Trophoblast cell (in vitro differentiated cells and primary cell): Measurements from ENCODE around the gene SLC16A12.

Experiments
- DNase-seq, 2 donors: peaks; one replicate each; pipeline ENCODE4 v3.0.0-alpha.2; 2016
- H2AFZ ChIP-seq: 2 replicates; pipeline ENCODE4 v1.6.1; 2013; ENCODE audit warnings: low read length, moderate library complexity, mild to moderate bottlenecking; ENCODE audit not compliant: insufficient read depth, poor library complexity
- H2AK5ac ChIP-seq: 2 replicates; pipeline ENCODE4 v1.6.1; 2013; ENCODE audit warnings: mild to moderate bottlenecking, low read length
- H2BK120ac ChIP-seq: 2 replicates; pipeline ENCODE4 v1.6.1; 2013; ENCODE audit warnings: low read length, mild to moderate bottlenecking, moderate library complexity; ENCODE audit not compliant: insufficient read depth, poor library complexity
- H2BK12ac ChIP-seq: 2 replicates; pipeline ENCODE4 v1.6.1; 2013; ENCODE audit warnings: mild to moderate bottlenecking, low read length, moderate library complexity
- H2BK5ac ChIP-seq: 2 replicates; pipeline ENCODE4 v1.6.1; 2013; ENCODE audit warnings: low read length, low read depth, moderate library complexity, mild to moderate bottlenecking; ENCODE audit not compliant: poor library complexity
- H3K14ac ChIP-seq: 2 replicates; pipeline ENCODE4 v1.6.1; 2013; ENCODE audit warnings: mild to moderate bottlenecking, low read length
- H3K18ac ChIP-seq: 2 replicates; pipeline ENCODE4 v1.6.1; 2013; ENCODE audit warnings: mild to moderate bottlenecking, low read length
- H3K23ac ChIP-seq: 2 replicates; pipeline ENCODE4 v1.6.1; 2013; ENCODE audit warnings: low read length
- H3K27ac ChIP-seq: 2 replicates; pipeline ENCODE4 v1.5.1; 2013; ENCODE audit warnings: low read depth, mild to moderate bottlenecking, inconsistent platforms, low read length, moderate library complexity
- H3K27me3 ChIP-seq: 2 replicates; pipeline ENCODE4 v1.6.1; 2013; ENCODE audit warnings: inconsistent platforms, mild to moderate bottlenecking, low read length, moderate library complexity; ENCODE audit not compliant: insufficient read depth
- H3K36me3 ChIP-seq, 2 experiments: 1 replicate in 1 of 2; 2 replicates in 1 of 2; pipeline ENCODE4 v1.6.1; 2013; ENCODE audit warnings: low read length in 2 of 2, mild to moderate bottlenecking in 2 of 2, moderate library complexity in 1 of 2; ENCODE audit not compliant: insufficient read depth in 2 of 2, control insufficient read depth in 1 of 2
- H3K4ac ChIP-seq: 2 replicates; pipeline ENCODE4 v1.6.1; 2013; ENCODE audit warnings: low read depth, mild to moderate bottlenecking, low read length, moderate library complexity
- H3K4me1 ChIP-seq, 2 experiments: 1 replicate in 1 of 2; 2 replicates in 1 of 2; pipeline ENCODE4 v1.6.1; 2013; ENCODE audit warnings: low read length in 2 of 2, mild to moderate bottlenecking in 2 of 2, moderate library complexity in 1 of 2; ENCODE audit not compliant: insufficient read depth in 2 of 2, control insufficient read depth in 1 of 2
- H3K4me2 ChIP-seq: 2 replicates; pipeline ENCODE4 v1.6.1; 2013; ENCODE audit warnings: inconsistent platforms, mild to moderate bottlenecking, low read length, moderate library complexity
- H3K4me3 ChIP-seq: 2 replicates; pipeline ENCODE4 v1.5.1; 2013; ENCODE audit warnings: mild to moderate bottlenecking, low read depth, low read length, inconsistent platforms
- H3K79me1 ChIP-seq: one replicate; pipeline ENCODE4 v1.6.1; 2013; ENCODE audit warnings: low read length
- H3K79me2 ChIP-seq: 2 replicates; pipeline ENCODE4 v1.6.1; 2013; ENCODE audit warnings: low read length, mild to moderate bottlenecking; ENCODE audit not compliant: control insufficient read depth, insufficient read depth, poor library complexity
- H3K9ac ChIP-seq: 2 replicates; pipeline ENCODE4 v1.6.1; 2013; ENCODE audit warnings: mild to moderate bottlenecking, low read length
- H3K9me3 ChIP-seq: 2 replicates; pipeline ENCODE4 v1.6.1; 2013; ENCODE audit warnings: low read depth, mild to moderate bottlenecking, control low read depth, inconsistent platforms, low read length; ENCODE audit not compliant: insufficient read depth
- H4K12ac ChIP-seq: 2 replicates; pipeline ENCODE4 v1.6.1; 2013; ENCODE audit warnings: low read depth, mild to moderate bottlenecking, low read length, moderate library complexity
- H4K8ac ChIP-seq: 2 replicates; pipeline ENCODE4 v1.6.1; 2013; ENCODE audit warnings: low read depth, mild to moderate bottlenecking, low read length, moderate library complexity
- H4K91ac ChIP-seq: one replicate; pipeline ENCODE4 v1.6.1; 2013; ENCODE audit warnings: low read depth, mild to moderate bottlenecking, low read length, moderate library complexity
- WGBS: extraction: QIAGEN DNeasy Blood & Tissue Kit; methylation state at CpG from one replicate; pipeline ENCODE4 v1.1.7; 2013; ENCODE audit warnings: missing lambda C conversion rate; ENCODE audit not compliant: insufficient read length, insufficient coverage; ENCODE audit errors: extremely low coverage; 5-methylcytosine and 5-hydroxymethylcytosine counted together

SLC16A12 gene

DNA sequence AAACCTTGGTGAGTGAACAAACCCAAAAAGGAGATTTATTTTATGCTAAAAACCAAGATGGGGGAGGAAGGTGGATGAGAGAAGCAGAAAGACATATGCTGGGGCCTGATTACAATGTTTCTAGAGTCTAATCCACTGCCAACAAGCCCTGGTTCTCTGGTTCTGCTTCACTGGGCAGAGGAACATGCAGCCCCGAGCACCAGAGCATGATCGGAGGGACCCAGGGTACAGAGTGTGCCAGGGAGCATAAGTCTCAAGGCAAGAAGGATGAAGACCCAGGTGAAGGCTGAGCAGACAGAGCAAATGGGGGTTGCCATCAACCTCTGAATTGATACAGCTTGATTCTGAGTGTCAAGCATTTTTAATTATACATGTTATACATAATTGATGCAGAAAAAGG lies 30.7 kb downstream of the SLC16A12 start:
- Histone ChIP-seq H2AK5ac (no peak overlapping the region), H3K4ac (no peak overlapping the region), H3K14ac (no peak overlapping the region), H3K79me1 (no peaks in the 10 kb centered on the region), H3K27me3 (no peaks in the 10 kb centered on the region), H3K4me2 (no peak overlapping the region), H4K91ac (no peak overlapping the region), H3K36me3 (no peaks in the 10 kb centered on the region), H3K18ac (no peak overlapping the region), H3K9me3 (no peaks in the 10 kb centered on the region), H2BK120ac (no peak overlapping the region), H3K4me1 (no peaks in the 10 kb centered on the region), H3K23ac (no peak overlapping the region), H3K9ac (no peak overlapping the region), H3K4me3 (no peak overlapping the region), H4K12ac (no peak overlapping the region), H2AFZ (no peak overlapping the region), H3K27ac (no peak overlapping the region), H4K8ac (no peak overlapping the region), H3K79me2 (no peaks in the 10 kb centered on the region), H2BK12ac (no peak overlapping the region), H2BK5ac (no peak overlapping the region)
- no CpG with 5 or more reads among the region's 2 CpGs for WGBS
- no peak for DNase-seq

DNA sequence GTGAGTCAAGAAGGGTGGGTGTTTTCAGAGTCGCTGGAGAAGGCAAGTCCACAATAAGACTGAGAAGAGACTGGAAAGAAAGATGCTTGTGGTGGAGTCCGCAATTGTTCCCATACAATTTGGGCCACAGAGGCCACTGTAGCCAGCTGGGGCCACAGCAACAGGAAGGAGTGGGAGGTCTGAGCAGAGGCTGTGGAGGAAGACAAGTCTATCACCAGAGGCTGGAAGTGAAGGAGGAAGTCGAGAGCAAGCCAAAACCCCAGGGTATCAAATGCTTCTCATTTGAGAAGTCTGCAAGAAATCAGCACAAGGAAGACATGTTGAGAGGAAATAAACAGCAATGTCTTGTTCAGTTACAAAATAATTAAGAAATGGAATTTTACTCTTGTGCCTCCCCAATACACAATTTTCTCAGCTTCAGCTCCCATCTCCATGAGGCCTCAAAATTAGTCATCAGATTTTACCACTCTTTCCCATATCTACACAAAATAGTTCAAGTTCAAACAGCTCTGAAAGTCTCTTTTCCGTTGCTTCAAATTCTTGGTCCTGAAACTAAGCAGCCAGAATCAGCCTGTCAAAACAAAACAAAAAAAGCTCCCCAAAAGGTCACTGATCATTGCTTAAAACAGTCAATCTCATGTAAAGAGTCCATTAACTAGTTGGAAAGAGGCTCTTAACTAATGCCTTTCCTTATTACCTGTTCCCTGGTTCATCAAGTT lies 31.6 kb downstream of the SLC16A12 start:
- H3K4ac ChIP-seq = no peak overlapping the region
- no peak overlapping the region for H4K91ac ChIP-seq
- no peaks in the 10 kb centered on the region for H3K79me1 ChIP-seq
- WGBS = no CpG with 5 or more reads among the region's 4 CpGs
- H2BK12ac ChIP-seq = no peak overlapping the region
- H4K12ac ChIP-seq = no peak overlapping the region
- H3K9ac ChIP-seq = no peak overlapping the region
- H3K27me3 ChIP-seq = no peaks in the 10 kb centered on the region
- no peak overlapping the region for H3K18ac ChIP-seq
- no peak overlapping the region for H3K4me2 ChIP-seq
- no peak overlapping the region for H3K27ac ChIP-seq
- H3K23ac ChIP-seq = no peak overlapping the region
- no peaks in the 10 kb centered on the region for H3K79me2 ChIP-seq
- no peaks in the 10 kb centered on the region for H3K4me1 ChIP-seq
- H2AK5ac ChIP-seq = no peak overlapping the region
- no peaks in the 10 kb centered on the region for H3K9me3 ChIP-seq
- H3K14ac ChIP-seq = no peak overlapping the region
- no peak overlapping the region for H2BK120ac ChIP-seq
- no peaks in the 10 kb centered on the region for H3K36me3 ChIP-seq
- no peak overlapping the region for H2BK5ac ChIP-seq
- H2AFZ ChIP-seq = no peak overlapping the region
- H4K8ac ChIP-seq = no peak overlapping the region
- no peak for DNase-seq
- H3K4me3 ChIP-seq = no peak overlapping the region

DNA sequence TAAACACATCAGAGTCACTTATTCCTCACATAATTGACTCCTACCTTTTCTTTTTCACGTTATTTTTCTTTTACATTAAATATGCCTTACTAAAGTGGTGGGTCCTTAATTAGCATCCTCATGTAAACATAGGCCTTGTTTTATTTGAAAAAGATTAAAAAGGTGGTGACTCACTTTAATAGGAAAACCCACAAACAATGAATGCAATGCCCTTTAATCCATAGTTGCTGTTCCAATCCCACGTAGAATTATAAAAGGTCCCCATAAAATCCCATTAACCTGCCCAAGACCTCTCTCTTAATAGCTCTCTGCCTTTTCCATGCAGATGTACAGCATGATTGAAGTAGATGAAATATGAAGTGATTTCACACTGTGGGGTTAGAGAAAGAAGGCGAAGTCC lies 32.2 kb downstream of the SLC16A12 start:
- H2AFZ ChIP-seq = no peak overlapping the region
- H3K79me1 ChIP-seq = no peaks in the 10 kb centered on the region
- no peaks in the 10 kb centered on the region for H3K9me3 ChIP-seq
- no peak overlapping the region for H3K18ac ChIP-seq
- no peak overlapping the region for H4K8ac ChIP-seq
- no peaks in the 10 kb centered on the region for H3K36me3 ChIP-seq
- H2BK5ac ChIP-seq = no peak overlapping the region
- WGBS = 100% methylated on average over 1 of the region's 3 CpGs
- H2AK5ac ChIP-seq = no peak overlapping the region
- H2BK120ac ChIP-seq = no peak overlapping the region
- no peak overlapping the region for H4K12ac ChIP-seq
- no peak overlapping the region for H3K23ac ChIP-seq
- no peak overlapping the region for H3K4me3 ChIP-seq
- no peaks in the 10 kb centered on the region for H3K27me3 ChIP-seq
- no peak overlapping the region for H3K14ac ChIP-seq
- DNase-seq = no peak
- H3K27ac ChIP-seq = no peak overlapping the region
- no peak overlapping the region for H3K4me2 ChIP-seq
- H3K4ac ChIP-seq = no peak overlapping the region
- no peak overlapping the region for H4K91ac ChIP-seq
- H2BK12ac ChIP-seq = no peak overlapping the region
- H3K9ac ChIP-seq = no peak overlapping the region
- H3K4me1 ChIP-seq = no peaks in the 10 kb centered on the region
- H3K79me2 ChIP-seq = no peaks in the 10 kb centered on the region

DNA sequence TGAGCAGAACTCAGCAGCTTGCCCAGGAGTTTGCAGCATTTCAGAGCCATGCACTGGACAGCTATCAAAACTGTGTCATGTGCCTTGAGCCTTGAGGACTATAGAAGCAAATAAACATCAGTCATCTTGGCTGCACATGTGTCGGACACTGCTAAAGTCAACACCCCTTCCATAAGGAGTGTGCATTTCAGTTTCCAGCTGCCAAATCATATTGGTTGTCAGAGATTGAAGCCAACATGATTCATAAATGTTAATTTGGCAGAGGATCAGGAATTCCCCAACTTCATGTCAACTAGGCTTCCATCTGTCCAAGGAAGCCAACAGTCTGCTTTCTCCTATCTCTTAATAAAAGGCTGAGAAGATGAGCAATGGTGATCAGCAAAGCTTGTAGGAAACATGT lies 32.8 kb downstream of the SLC16A12 start:
- Histone ChIP-seq H3K14ac (no peak overlapping the region), H2AK5ac (no peak overlapping the region), H3K9me3 (no peaks in the 10 kb centered on the region), H3K4me3 (no peak overlapping the region), H3K36me3 (no peaks in the 10 kb centered on the region), H3K9ac (no peak overlapping the region), H2BK5ac (no peak overlapping the region), H3K27ac (no peak overlapping the region), H4K8ac (no peak overlapping the region), H2BK12ac (no peak overlapping the region), H2BK120ac (no peak overlapping the region), H3K79me1 (no peaks in the 10 kb centered on the region), H3K18ac (no peak overlapping the region), H3K79me2 (no peaks in the 10 kb centered on the region), H3K27me3 (no peaks in the 10 kb centered on the region), H4K91ac (no peak overlapping the region), H3K4me2 (no peak overlapping the region), H3K23ac (no peak overlapping the region), H3K4me1 (no peaks in the 10 kb centered on the region), H2AFZ (no peak overlapping the region), H3K4ac (no peak overlapping the region), H4K12ac (no peak overlapping the region)
- DNase-seq = no peak
- WGBS = no CpG with 5 or more reads among the region's 1 CpG
